HEK293 (cell line): Measurements from ENCODE around the gene COP1.
A peak's percentile ranks its signal among the peaks of the same experiment; 100 is the strongest.

Experiments
- BCL6B ChIP-seq: fragments of 450-650 bp; formaldehyde crosslinking; IDR thresholded peaks from 2 replicates; pipeline ENCODE4 v1.5.1; 2017; ENCODE audit warnings: missing biosample characterization, missing genetic modification characterization
- CTCF ChIP-seq: fragments of 450-650 bp; formaldehyde crosslinking; IDR thresholded peaks from 2 replicates; pipeline ENCODE4 v1.5.1; 2016; ENCODE audit warnings: missing biosample characterization, missing genetic modification characterization
- MZF1 ChIP-seq: fragments of 450-650 bp; formaldehyde crosslinking; IDR thresholded peaks from 2 replicates; pipeline ENCODE4 v1.5.1; 2017; ENCODE audit warnings: missing biosample characterization, missing genetic modification characterization, borderline replicate concordance
- OVOL3 ChIP-seq: fragments of 450-650 bp; formaldehyde crosslinking; IDR thresholded peaks from 2 replicates; pipeline ENCODE4 v1.5.1; 2016; ENCODE audit warnings: missing biosample characterization, missing genetic modification characterization
- PRDM2 ChIP-seq: fragments of 450-650 bp; formaldehyde crosslinking; IDR thresholded peaks from 2 replicates; pipeline ENCODE4 v1.5.1; 2016; ENCODE audit warnings: missing biosample characterization, missing genetic modification characterization, borderline replicate concordance
- RBAK ChIP-seq: fragments of 450-650 bp; formaldehyde crosslinking; IDR thresholded peaks from 2 replicates; pipeline ENCODE4 v1.5.1; 2016; ENCODE audit warnings: missing biosample characterization, missing genetic modification characterization
- SCRT1 ChIP-seq: fragments of 450-650 bp; formaldehyde crosslinking; IDR thresholded peaks from 2 replicates; pipeline ENCODE4 v1.5.1; 2016; ENCODE audit warnings: missing biosample characterization, missing genetic modification characterization, borderline replicate concordance
- ZBTB8A ChIP-seq: fragments of 450-650 bp; formaldehyde crosslinking; IDR thresholded peaks from 2 replicates; pipeline ENCODE4 v1.5.1; 2016; ENCODE audit warnings: missing biosample characterization, missing genetic modification characterization
- ZNF214 ChIP-seq: fragments of 450-650 bp; formaldehyde crosslinking; IDR thresholded peaks from 2 replicates; pipeline ENCODE4 v1.5.1; 2017; ENCODE audit warnings: missing biosample characterization, mild to moderate bottlenecking, missing genetic modification characterization, borderline replicate concordance
- ZNF26 ChIP-seq: fragments of 450-650 bp; formaldehyde crosslinking; IDR thresholded peaks from 2 replicates; pipeline ENCODE4 v1.5.1; 2016; ENCODE audit warnings: missing biosample characterization, missing genetic modification characterization
- ZNF311 ChIP-seq: fragments of 450-650 bp; formaldehyde crosslinking; IDR thresholded peaks from 2 replicates; pipeline ENCODE4 v1.5.1; 2017; ENCODE audit warnings: missing biosample characterization, missing genetic modification characterization, borderline replicate concordance
- ZNF354C ChIP-seq: fragments of 450-650 bp; formaldehyde crosslinking; IDR thresholded peaks from 2 replicates; pipeline ENCODE4 v1.5.1; 2016; ENCODE audit warnings: missing biosample characterization, missing genetic modification characterization, low read depth, borderline replicate concordance
- ZNF398 ChIP-seq: fragments of 450-650 bp; formaldehyde crosslinking; IDR thresholded peaks from 2 replicates; pipeline ENCODE4 v1.5.1; 2017; ENCODE audit warnings: missing biosample characterization, missing genetic modification characterization
- ZNF473 ChIP-seq: fragments of 450-650 bp; formaldehyde crosslinking; IDR thresholded peaks from 2 replicates; pipeline ENCODE4 v1.5.1; 2017; ENCODE audit warnings: missing biosample characterization, missing genetic modification characterization
- ZNF544 ChIP-seq: fragments of 450-650 bp; formaldehyde crosslinking; IDR thresholded peaks from 2 replicates; pipeline ENCODE4 v1.5.0; 2017; ENCODE audit warnings: missing biosample characterization, missing genetic modification characterization
- ZNF560 ChIP-seq: fragments of 450-650 bp; formaldehyde crosslinking; IDR thresholded peaks from 2 replicates; pipeline ENCODE4 v1.5.1; 2017; ENCODE audit warnings: missing biosample characterization, missing genetic modification characterization, borderline replicate concordance
- ZNF561 ChIP-seq: fragments of 450-650 bp; IDR thresholded peaks from 2 replicates; pipeline ENCODE4 v1.5.1; 2018; ENCODE audit warnings: missing biosample characterization, missing genetic modification characterization, borderline replicate concordance
- ZNF624 ChIP-seq: fragments of 450-650 bp; formaldehyde crosslinking; IDR thresholded peaks from 2 replicates; pipeline ENCODE4 v1.5.1; 2017; ENCODE audit warnings: missing biosample characterization, missing genetic modification characterization
- ZNF645 ChIP-seq: fragments of 450-650 bp; formaldehyde crosslinking; IDR thresholded peaks from 2 replicates; pipeline ENCODE4; 2016; ENCODE audit warnings: missing biosample characterization, missing genetic modification characterization
- ZNF660 ChIP-seq: fragments of 450-650 bp; IDR thresholded peaks from 2 replicates; pipeline ENCODE4 v1.5.1; 2018; ENCODE audit warnings: missing biosample characterization, mild to moderate bottlenecking, missing genetic modification characterization
- ZNF76 ChIP-seq: fragments of 450-650 bp; formaldehyde crosslinking; IDR thresholded peaks from 2 replicates; pipeline ENCODE4; 2016; ENCODE audit warnings: low read depth, missing biosample characterization, missing genetic modification characterization, borderline replicate concordance
- ZSCAN23 ChIP-seq: fragments of 450-650 bp; formaldehyde crosslinking; IDR thresholded peaks from 2 replicates; pipeline ENCODE4 v1.5.1; 2016; ENCODE audit warnings: missing biosample characterization, missing genetic modification characterization

Gene COP1

GRCh38 chr1:176206006-176206960 lies 803 bp downstream of the COP1 start (continued):
- TF ChIP-seq ZNF473 (tag by site-specific recombination), result no peak
- TF ChIP-seq OVOL3 (tag by site-specific recombination), result no peak
- TF ChIP-seq ZNF398 (tag by site-specific recombination), result 0 out of 2 replicates have a peak, but pooled peaks have one; percentile 14
- TF ChIP-seq SCRT1 (tag by site-specific recombination), result no peak
- no peak for TF ChIP-seq BCL6B
- TF ChIP-seq ZNF645 (tag by site-specific recombination), result no peak
- no peak for TF ChIP-seq ZNF560 (tag by site-specific recombination)
- TF ChIP-seq ZNF311 (tag by site-specific recombination), result no peak
- no peak for TF ChIP-seq ZNF26 (tag by site-specific recombination)
- TF ChIP-seq ZNF214, result no peak
- no peak for TF ChIP-seq ZBTB8A (tag by site-specific recombination)
- TF ChIP-seq RBAK, result no peak
- TF ChIP-seq PRDM2, result no peak
- TF ChIP-seq ZNF544 (tag by site-specific recombination), result no peak
- TF ChIP-seq CTCF (tag by site-specific recombination), result no peak
- no peak for TF ChIP-seq ZNF624
- TF ChIP-seq MZF1 (tag by site-specific recombination), result peak; percentile 74; the same call in 1 of the 2 replicates
- peak; percentile 24; the same call in 1 of the 2 replicates for TF ChIP-seq ZNF660 (tag by site-specific recombination)
- peak; percentile 15; the same call in 1 of the 2 replicates for TF ChIP-seq ZNF561 (tag by site-specific recombination)
- no peak; the same call in 1 of the 2 replicates for TF ChIP-seq ZNF76 (tag by site-specific recombination)
- no peak for TF ChIP-seq ZNF354C (tag by site-specific recombination)
- no peak for TF ChIP-seq ZSCAN23 (tag by site-specific recombination)
